ENCODE data around the gene SLC30A2. TPM values are rescaled to one million over a fixed set of nuclear protein-coding genes. Genes with fewer than 3 reads are reported as not detected.

The SLC30A2 gene
- total and polyA plus RNA-seq, 9 of the 15 experiments (the other 6 are each of a cell fraction or from before 2014, with no cell fraction given), result 0.01 to 0.18 (median 0.06) TPM; not detected in 3

GRCh38 chr1:26009796-26010447 lies 36.0 kb downstream of the SLC30A2 start (continued):
- TF ChIP-seq ZNF407 (IDR thresholded peaks at IDR 0.05; ENCODE audit: low read depth) (no peak), L3MBTL2 (IDR thresholded peaks at IDR 0.05) (peak; percentile 29; the same call in 1 of the 2 replicates), ZNF518B (CRISPR knock-in tag; IDR thresholded peaks at IDR 0.05) (no peak), PATZ1 (CRISPR knock-in tag; IDR thresholded peaks at IDR 0.05; ENCODE audit: borderline replicate concordance) (no peak), RREB1 (CRISPR knock-in tag; IDR thresholded peaks at IDR 0.05) (no peak), ESRRB (CRISPR knock-in tag; IDR thresholded peaks at IDR 0.05; ENCODE audit: borderline replicate concordance) (no peak)
